Neutrophil (primary cell): ENCODE data around the gene POLD3.

ENCODE experiments used
- H3K27ac ChIP-seq: fragments of 200-600 bp; sonication (generic); 2 replicates; pipeline ENCODE4 v1.5.1; 2016; ENCODE audit warnings: mild to moderate bottlenecking, moderate library complexity
- H3K27me3 ChIP-seq: fragments of 200-600 bp; sonication (generic); 2 replicates; pipeline ENCODE4 v1.6.0; 2016; ENCODE audit warnings: mild to moderate bottlenecking
- H3K36me3 ChIP-seq: fragments of 200-600 bp; sonication (generic); 2 replicates; pipeline ENCODE4 v1.5.1; 2017
- H3K4me1 ChIP-seq, 2 experiments: fragments of 200-600 bp in 1 of 2; sonication (generic) in 1 of 2; 1 replicate in 1 of 2; 2 replicates in 1 of 2; pipeline versions ENCODE4 v1.5.1 to v1.6.1; 2013 to 2016; ENCODE audit warnings: low read depth in 1 of 2, low read length in 1 of 2, mild to moderate bottlenecking in 1 of 2, moderate library complexity in 1 of 2; ENCODE audit not compliant: control insufficient read depth in 1 of 2, insufficient read depth in 1 of 2
- H3K4me3 ChIP-seq, 2 experiments: fragments of 200-600 bp in 1 of 2; sonication (generic) in 1 of 2; 1 replicate in 1 of 2; 2 replicates in 1 of 2; pipeline ENCODE4 v1.5.1; 2013 to 2016; ENCODE audit warnings: low read depth in 1 of 2, low read length in 1 of 2, mild to moderate bottlenecking in 1 of 2, moderate library complexity in 1 of 2
- H3K9me3 ChIP-seq: fragments of 200-600 bp; sonication (generic); 2 replicates; pipeline ENCODE4 v1.5.1; 2016
- CTCF ChIP-seq: fragments of 200-600 bp; sonication (generic); IDR thresholded peaks from 2 replicates; pipeline ENCODE4 v1.5.1; 2016; ENCODE audit warnings: antibody characterized with exemption

POLD3 gene

DNA sequence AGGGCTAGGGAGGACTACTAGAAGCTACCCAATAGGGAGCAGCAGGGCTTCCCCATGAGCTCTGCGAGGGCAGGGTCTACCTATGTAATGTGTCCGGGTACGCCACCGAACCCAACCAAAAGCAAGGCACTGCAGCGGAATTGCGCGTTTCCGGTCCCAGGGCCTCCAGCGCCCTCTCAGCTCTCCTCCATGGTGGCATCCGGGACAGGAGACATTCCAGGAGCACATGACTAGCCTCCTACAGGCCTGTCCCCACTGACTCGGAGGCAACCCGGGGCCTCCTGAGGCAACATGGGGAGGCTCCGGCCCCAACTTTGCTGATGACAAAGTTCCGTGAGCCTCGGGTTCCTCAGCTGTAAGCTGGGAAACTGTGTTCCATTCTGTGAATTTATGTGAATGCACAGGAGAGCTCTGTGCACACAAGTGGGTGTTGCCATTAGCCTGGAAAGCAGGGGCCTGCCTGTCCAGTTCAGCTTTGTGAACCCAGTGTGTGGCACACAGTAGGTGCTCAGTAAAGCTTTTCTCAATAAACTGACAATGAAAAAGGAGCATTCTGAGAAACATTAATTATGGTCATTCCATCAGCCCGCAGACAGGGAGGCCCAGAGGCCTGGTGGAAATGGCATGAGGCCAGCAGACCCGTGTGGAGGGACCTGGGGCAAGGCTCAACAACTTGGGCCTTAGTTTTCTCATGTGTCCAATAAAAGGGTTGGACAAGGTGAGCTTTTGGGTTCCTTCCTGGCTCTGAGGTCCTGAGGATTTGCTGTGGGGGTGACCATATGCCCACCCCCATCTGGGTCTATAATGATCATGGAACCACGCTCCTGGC, 88.5 kb downstream of the POLD3 start:
- Histone ChIP-seq H3K27ac (no peak overlapping the region), H3K36me3 (no peaks in the 10 kb centered on the region), H3K9me3 (no peaks in the 10 kb centered on the region), H3K4me1 (no peaks in the 10 kb centered on the region), H3K27me3 (peaks cover 48% of the 10 kb centered on the region), H3K4me3 (no peak overlapping the region)
- TF ChIP-seq CTCF = no peak

DNA sequence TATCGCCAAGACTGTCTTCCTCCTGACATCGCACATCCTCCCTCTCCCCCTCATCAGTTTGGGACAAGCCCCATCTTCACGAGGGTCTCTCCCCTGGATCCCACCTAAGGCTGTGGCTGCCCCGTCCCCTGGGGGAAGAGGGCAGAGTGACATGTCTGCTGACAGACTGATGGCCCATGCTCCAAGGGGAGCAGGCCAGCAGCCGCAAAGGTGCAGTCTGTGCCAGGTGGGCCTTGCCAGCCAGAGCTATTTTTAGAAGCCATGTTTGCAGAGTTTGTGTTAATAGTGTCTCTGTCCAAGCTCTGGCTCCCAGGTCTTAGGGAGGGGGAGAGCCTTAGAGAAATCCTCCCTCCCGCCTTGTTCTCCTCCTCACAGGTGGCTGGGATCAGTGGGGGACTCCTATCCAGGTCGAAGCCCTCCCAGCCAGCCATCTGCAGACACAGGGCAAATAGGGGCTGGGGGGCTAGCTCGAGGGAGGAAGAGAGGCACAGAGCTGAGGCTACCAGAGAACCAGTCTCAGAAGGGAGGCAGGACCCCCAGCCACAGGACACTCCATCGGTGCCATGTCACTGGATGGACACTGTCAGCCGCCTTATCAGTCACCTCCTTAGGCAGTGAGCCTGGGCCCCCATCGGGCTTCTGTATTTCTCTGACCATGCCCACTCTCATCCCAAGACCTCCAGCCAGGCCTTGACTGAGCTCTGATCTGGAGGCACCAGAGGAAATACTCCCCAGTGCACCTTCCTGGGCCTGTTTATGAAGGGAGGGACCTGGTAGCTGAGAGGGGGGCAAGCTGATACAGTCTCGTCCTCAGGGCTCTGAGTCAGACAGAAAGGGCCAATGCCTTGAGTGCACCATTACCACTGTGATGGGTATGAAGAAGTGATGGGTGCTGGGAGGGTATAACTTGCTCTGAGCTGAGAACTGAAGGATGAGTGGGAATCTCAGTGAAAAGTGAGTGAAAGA, 89.6 kb downstream of the POLD3 start:
- Histone ChIP-seq H3K27ac (no peak overlapping the region), H3K4me3 (no peak overlapping the region), H3K9me3 (no peaks in the 10 kb centered on the region), H3K27me3 (peaks cover 51% of the 10 kb centered on the region), H3K4me1 (no peaks in the 10 kb centered on the region), H3K36me3 (no peaks in the 10 kb centered on the region)
- TF ChIP-seq CTCF = no peak

- H3K9me3 ChIP-seq = no peaks in the 10 kb centered on the region
- no peaks in the 10 kb centered on the region for H3K4me1 ChIP-seq
- H3K4me3 ChIP-seq = no peak overlapping the region
- peaks cover 51% of the 10 kb centered on the region for H3K27me3 ChIP-seq
- H3K36me3 ChIP-seq = no peaks in the 10 kb centered on the region
- H3K27ac ChIP-seq = no peak overlapping the region
- no peak for TF ChIP-seq CTCF
Measured at GRCh38 chr11:74682731-74683278, 90.4 kb downstream of the POLD3 start.

GRCh38 chr11:74683279-74683871, 91.0 kb downstream of the POLD3 start:
- H3K4me3 ChIP-seq = no peak overlapping the region
- no peak for TF ChIP-seq CTCF
- H3K4me1 ChIP-seq = no peaks in the 10 kb centered on the region
- no peak overlapping the region for H3K27ac ChIP-seq
- H3K36me3 ChIP-seq = no peaks in the 10 kb centered on the region
- peaks cover 51% of the 10 kb centered on the region for H3K27me3 ChIP-seq
- no peaks in the 10 kb centered on the region for H3K9me3 ChIP-seq

DNA sequence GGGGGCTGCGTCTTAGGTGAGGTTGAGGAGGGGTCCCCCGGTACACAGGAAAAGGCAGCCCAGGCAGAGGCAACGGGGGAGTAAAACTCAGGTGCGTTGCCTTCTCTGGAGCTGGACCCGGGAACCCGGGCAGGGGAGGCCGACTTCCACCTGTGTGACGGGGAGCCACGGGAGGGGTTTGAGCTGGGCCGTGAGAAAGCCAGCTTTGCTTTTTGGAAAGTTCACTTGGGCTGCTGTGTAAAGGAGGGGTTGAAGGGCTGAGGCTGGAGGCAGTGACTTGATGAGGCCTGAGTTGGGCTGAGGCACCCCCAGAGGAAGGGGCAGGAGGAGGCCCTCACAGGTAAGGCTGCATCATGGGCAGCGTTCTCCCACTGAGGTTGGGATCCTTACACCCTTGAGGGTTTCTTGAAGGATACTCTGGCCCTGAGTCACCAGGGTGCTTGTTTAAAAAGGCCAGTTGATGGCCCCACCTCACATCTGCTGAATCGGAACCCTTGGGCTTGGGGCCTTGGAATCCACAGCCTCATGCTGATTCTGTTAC, 91.6 kb downstream of the POLD3 start:
- H3K36me3 ChIP-seq = no peaks in the 10 kb centered on the region
- no peak overlapping the region for H3K27ac ChIP-seq
- peaks cover 51% of the 10 kb centered on the region for H3K27me3 ChIP-seq
- H3K9me3 ChIP-seq = no peaks in the 10 kb centered on the region
- TF ChIP-seq CTCF = no peak
- no peaks in the 10 kb centered on the region for H3K4me1 ChIP-seq
- H3K4me3 ChIP-seq = no peak overlapping the region
